Fibroblast of peridontal ligament (primary cell): Measurements from ENCODE around the gene CA12.

Source experiments
- DNase-seq: peaks from one replicate; pipeline ENCODE4 v3.0.0-alpha.2; 2010; ENCODE audit errors: extremely low read depth

The CA12 gene

DNA sequence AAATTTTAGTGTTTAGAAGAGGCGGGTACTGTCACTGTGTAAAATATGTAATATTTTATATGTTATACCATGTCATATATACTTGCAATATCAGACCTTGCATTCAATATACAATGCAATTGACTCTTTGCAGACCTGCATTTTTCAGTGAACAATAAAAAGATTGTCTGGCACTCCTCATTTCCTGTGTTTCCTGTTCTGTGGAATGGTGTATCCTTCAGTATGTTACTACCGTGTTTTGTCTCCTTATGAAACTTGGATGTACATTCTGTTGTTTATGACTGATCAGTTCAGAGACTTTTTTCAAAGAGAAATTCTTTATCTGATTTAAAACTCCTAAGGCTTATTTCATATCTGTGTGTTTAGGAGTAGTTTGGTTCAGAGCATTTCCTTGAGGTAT lies 72.7 kb downstream of the CA12 start:
- DNase-seq: no peak

DNA sequence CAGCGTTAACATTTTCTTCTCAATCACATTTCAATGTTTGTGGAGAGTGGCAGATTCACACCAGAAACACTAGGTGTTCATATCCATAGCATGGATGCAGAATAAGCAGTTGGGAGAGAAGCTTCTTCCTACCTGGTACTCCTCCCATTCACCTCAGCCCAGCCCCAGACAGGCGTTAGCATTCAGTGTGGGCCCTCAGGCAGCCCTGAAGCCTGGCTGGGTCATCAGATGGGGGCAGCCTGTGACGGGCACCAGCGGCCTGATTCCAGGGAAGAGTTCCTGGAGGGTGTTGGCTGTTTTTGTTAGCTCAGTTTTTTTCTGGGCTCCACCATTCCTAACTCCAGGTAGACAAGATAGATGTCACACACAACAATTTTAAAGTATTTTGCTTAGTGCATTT lies 73.2 kb downstream of the CA12 start:
- DNase-seq: no peak

DNA sequence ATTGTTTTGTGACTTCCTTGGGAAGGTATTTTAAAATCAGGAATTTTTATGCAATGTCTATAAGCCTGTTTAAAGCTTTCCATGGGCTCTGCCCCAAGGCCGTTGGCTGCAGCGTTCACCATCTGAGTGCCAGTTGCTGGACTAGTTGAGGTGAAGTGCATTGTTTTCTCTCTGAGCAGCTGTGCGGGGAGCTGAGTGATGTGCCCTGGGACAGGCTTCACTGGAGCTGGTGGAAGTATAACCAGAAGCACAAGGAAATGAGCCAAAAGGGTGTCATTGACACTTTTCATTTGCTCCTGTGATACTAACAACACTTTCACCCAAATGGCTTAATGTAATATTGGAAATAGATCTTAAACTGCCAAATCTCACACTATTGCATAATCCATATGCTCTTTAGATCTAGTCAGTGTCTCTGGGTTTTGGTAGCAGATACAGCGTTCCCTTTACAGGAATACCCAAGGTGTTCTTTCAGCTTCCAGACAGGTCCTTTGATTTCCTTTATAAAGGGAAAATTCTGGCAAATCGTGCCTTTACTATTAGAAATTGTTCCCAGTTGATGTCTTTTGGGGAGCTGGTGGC lies 75.1 kb downstream of the CA12 start:
- DNase-seq: no peak

DNA sequence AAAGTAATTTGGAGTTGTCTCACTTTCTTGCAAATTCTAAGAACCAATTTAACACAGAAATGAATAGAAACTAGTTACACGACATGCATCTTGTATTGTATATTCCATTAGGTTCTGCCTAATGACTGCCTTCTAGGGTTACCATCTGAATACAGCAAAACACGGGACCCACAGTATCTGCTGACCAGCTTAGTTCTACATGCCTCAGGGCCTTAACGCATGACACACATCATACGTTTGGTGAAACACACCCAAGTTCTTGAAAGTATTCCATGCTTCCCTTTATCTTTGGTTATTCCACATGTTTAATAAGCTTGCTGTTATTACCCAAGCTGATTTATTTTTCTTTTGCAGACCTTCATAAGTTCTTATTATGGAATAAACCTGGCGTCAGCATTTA lies 76.4 kb downstream of the CA12 start:
- DNase-seq: no peak

- no peak for DNase-seq
Observed at GRCh38 chr15:63301088-63301487, 80.6 kb downstream of the CA12 start.

- no peak for DNase-seq
Observed at GRCh38 chr15:63299943-63300575, 81.6 kb downstream of the CA12 start.

GRCh38 chr15:63296195-63296594 lies 85.5 kb downstream of the CA12 start:
- DNase-seq: no peak

GRCh38 chr15:63295341-63295740 lies 86.3 kb downstream of the CA12 start:
- DNase-seq: no peak

- no peak for DNase-seq
Observed at GRCh38 chr15:63294359-63294758, 87.3 kb downstream of the CA12 start.

DNA sequence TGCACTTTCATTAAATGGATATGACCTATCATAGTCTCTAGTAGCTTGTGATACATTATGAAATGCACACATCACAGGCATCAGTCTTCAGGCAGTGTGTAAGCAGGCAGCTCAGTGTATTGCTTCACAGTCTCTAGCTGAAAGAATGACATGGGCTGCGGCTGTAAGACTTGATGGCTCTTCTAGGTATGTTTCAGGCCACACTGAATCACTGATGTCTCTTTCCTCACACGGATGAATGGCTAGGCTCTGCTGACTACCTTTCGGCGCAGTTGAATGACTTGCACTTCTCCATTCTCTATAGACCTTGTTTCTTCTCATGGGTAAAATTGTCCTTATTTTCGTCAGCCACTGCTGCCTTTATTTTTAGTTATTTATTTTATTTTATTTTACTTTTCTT lies 88.9 kb downstream of the CA12 start:
- peak; percentile 55 for DNase-seq

GRCh38 chr15:63292241-63292640 lies 89.4 kb downstream of the CA12 start:
- no peak for DNase-seq

DNA sequence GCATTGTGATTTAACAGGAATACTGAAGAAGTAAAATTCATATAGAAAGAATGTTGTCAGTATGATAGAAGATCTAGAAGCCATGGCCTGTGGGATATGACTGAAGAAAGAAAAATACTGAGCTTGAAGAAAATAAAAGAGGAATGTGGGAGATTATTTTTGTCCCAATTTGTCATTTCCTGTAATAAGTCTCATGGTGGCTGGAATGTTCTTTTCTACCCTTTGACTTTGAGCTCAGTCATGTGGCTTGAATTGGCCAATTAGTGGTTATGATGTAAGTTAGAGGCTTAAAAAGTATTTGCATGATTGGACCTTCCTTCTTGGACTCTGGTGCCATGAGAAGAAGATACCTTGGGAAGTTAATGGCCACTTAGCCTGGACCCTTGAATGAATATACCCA lies 90.1 kb downstream of the CA12 start:
- DNase-seq: peak; percentile 79

DNA sequence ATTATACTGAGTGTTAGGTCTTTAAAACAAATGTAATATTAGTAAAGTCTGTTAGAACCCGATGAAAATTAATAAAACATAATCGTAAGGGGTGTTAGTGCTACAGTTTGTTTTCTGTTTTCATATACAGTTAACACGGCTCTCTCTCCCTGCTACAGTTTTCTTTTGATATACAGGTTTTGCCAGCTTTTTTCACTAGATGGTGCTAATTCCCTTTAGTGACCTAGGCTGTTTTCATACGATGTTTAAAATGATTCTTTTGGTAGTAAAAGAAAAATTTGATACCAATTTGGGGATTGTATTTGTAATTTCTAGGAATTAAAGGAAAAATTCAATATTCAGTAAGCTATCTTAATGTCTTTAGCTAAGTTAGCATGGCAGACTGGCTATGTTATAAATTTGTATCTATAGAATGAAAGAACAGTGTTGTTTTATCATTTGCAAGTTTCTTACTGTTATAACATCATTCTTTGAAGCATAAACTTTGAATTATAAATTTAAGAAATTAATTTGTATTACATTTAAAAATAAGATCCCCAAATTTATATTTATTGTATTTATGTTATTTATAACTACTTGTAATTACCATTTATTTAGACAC lies 92.8 kb downstream of the CA12 start:
- DNase-seq: peak; percentile 85

- peak; percentile 32 for DNase-seq
Observed at GRCh38 chr15:63288342-63288741, 93.3 kb downstream of the CA12 start.

GRCh38 chr15:63287109-63287508 lies 94.5 kb downstream of the CA12 start:
- DNase-seq: peak; percentile 10

- no peak for DNase-seq
Observed at GRCh38 chr15:63284335-63284734, 97.3 kb downstream of the CA12 start.

DNA sequence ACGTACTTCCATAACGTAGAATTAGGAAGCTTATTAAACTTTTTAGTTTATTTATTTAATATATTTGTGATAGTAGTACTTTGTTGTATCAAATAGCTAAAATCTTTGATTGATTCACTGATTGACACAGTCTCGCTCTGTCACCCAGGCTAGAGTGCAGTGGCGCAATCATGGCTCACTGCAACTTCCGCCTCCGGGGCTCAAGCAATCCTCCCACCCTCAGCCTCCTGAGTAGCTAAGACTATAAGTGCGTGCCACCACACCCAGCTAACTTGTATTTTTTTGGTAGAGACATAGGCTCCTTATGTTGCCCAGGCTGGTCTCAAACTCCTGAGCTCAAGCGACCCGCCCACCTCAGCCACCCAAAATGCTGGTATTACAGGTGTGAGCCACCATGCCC lies 98.5 kb downstream of the CA12 start:
- no peak for DNase-seq

GRCh38 chr15:63277893-63278456 lies 103.7 kb downstream of the CA12 start:
- DNase-seq: no peak

GRCh38 chr15:63277038-63277892 lies 104.4 kb downstream of the CA12 start, which contains the start of gene APH1B:
APH1B (plus strand) TSS chr15:63277605; CDS start chr15:63277624, 19 bp downstream.
- DNase-seq: peak; percentile 56

GRCh38 chr15:63276342-63277037 lies 105.2 kb downstream of the CA12 start:
- no peak for DNase-seq

- no peak for DNase-seq
Observed at GRCh38 chr15:63274427-63274826, 107.2 kb downstream of the CA12 start.
